Lower lobe of right lung (tissue), 2 donors: Measurements from ENCODE around the gene RSPH6A. TPM values are rescaled to one million over a fixed set of nuclear protein-coding genes. Genes with fewer than 3 reads are reported as not detected.
A peak's percentile ranks its signal among the peaks of the same experiment; 100 is the strongest.

Source experiments
- ATAC-seq, 2 donors: fragments of 200-7000 bp; cut with Tn5 transposase; one replicate each; pipeline ENCODE4 v1.9.1; 2020 to 2022; ENCODE audit warnings: mild to moderate bottlenecking in 2 of 2, moderate library complexity in 2 of 2
- DNase-seq: peaks from one replicate; pipeline ENCODE4 v3.0.0-alpha.2; 2020
- H3K27ac ChIP-seq: fragments of 200-600 bp; one replicate; pipeline ENCODE4 v1.8.0; 2022
- H3K27me3 ChIP-seq: fragments of 200-600 bp; one replicate; pipeline ENCODE4 v1.8.0; 2022; ENCODE audit warnings: low read depth
- H3K36me3 ChIP-seq: fragments of 200-600 bp; one replicate; pipeline ENCODE4 v1.8.0; 2022; ENCODE audit warnings: mild to moderate bottlenecking
- H3K4me1 ChIP-seq: fragments of 200-600 bp; one replicate; pipeline ENCODE4 v1.8.0; 2022
- H3K4me3 ChIP-seq: fragments of 200-600 bp; one replicate; pipeline ENCODE4 v1.8.0; 2022; ENCODE audit warnings: mild to moderate bottlenecking
- H3K9me3 ChIP-seq: fragments of 200-600 bp; one replicate; pipeline ENCODE4 v1.8.0; 2022
- CTCF ChIP-seq: fragments of 200-600 bp; IDR thresholded peaks from one replicate; pipeline ENCODE4 v1.8.0; 2022; ENCODE audit warnings: antibody characterized with exemption, mild to moderate bottlenecking
- intact Hi-C: fragments of 100-400 bp; cut with DNase I; formaldehyde crosslinking; loops from one replicate; pipeline ENCODE4 v1.11.0; 2022
- total RNA-seq: library from RNA; stranded (reverse); fragmentation: NEBNext Ultra II Directional; extraction: Animal tissue kit (Norgen Biotek cat#: 25700); gene quantifications from one replicate; pipeline ENCODE4 v1.2.1, GENCODE V29; 2021
- donor health status: DM: no; HTN: yes; CAD: no; lungs with severe emphysema.

The RSPH6A gene
- total RNA-seq, 1 donor from 2014 or later: 0.21 TPM

DNA sequence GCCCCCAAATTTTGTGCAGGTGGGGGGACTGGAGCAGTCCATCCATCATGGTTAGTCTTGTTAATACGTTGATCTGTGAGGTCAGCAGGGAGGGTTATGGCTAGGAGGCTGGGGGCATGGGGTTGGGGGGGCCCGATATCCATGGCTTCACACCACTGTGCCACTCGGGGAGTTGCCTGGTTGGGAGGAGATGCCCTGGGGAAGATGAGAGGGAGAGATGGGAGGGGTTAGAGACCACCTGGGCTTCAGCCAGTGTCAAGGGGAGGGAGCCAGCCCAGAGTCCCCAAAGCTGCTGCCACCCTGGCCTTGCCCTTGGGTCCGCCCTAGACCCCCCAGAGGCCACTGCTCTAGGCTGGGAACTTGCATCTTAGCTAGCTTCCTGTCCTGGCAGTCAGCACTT is 31.0 kb downstream of the RSPH6A start:
- peak overlapping the region; percentile 60 for H3K27ac ChIP-seq
- intact Hi-C loops: no loop called here
- H3K9me3 ChIP-seq: no peaks in the 10 kb centered on the region
- H3K4me1 ChIP-seq: peaks cover 28% of the 10 kb centered on the region
- ATAC-seq (no peak), DNase-seq (no peak)
- H3K4me3 ChIP-seq: no peak overlapping the region
- H3K36me3 ChIP-seq: peaks cover 39% of the 10 kb centered on the region
- H3K27me3 ChIP-seq: peaks cover 27% of the 10 kb centered on the region
- TF ChIP-seq CTCF: no peak

GRCh38 chr19:45782820-45783785 is 32.0 kb downstream of the RSPH6A start:
- Histone ChIP-seq H3K9me3 (no peaks in the 10 kb centered on the region), H3K4me3 (peak overlapping the region; percentile 55), H3K36me3 (peaks cover 34% of the 10 kb centered on the region), H3K27me3 (peaks cover 28% of the 10 kb centered on the region), H3K4me1 (peaks cover 34% of the 10 kb centered on the region), H3K27ac (peak overlapping the region; percentile 60)
- intact Hi-C loops: no loop called here
- DNase-seq: no peak
- TF ChIP-seq CTCF: no peak
- no peak for ATAC-seq

GRCh38 chr19:45782162-45782691 is 32.9 kb downstream of the RSPH6A start, which contains the start of gene DMPK:
Gene DMPK, minus strand, starts transcription at chr19:45782490. Its CDS starts 138 bp downstream, at chr19:45782352.
- DNase-seq: no peak
- peaks cover 34% of the 10 kb centered on the region for H3K4me1 ChIP-seq

DNA sequence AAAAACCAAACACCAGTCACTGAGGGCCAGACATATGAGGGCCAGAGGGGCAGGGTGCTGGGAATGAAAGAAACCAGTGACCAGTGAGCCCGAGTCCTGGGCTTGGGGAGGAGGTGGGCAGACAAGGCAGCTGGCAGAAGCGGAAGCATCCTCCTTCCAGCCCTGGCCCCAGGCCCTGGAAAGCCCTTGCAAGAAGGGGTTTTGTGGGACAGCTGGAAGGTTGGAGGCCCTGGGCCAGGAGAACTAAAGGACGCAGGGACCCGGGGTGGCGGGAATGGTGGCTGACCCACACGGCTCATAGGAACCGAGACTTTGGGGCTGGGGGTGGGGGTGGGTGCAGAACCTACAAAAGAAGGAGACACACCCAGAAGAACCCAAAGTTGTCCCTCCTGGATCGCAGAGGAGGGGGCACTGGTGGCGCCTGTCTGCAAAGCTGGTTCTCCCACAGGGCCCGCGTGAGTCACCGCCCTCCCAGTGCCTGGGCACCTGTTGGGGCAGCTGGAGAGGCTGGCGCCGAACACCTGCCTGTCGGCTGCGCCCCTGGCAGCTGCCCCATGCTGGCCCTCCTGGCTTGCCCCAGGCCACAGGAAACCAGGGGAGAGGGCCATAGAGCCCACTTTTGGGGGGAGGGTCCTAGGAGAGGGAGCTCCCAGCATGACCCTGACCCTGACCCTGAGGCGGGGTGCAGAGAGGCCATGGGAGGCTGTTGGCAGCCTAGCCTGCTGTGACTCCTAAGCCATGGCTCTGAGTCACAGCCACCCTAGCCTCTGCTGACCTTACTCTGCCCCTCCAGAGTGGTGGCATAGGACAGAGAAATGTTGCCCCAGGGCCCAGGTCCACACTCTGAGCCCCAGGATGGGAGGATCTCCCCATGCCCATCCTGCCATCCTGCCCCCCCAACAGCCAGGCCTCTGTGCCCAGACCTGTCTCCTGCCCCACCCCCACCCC is 33.6 kb downstream of the RSPH6A start:
- Histone ChIP-seq H3K27me3 (peaks cover 31% of the 10 kb centered on the region), H3K27ac (peak overlapping the region; percentile 60), H3K4me3 (peak overlapping the region; percentile 55), H3K4me1 (peaks cover 34% of the 10 kb centered on the region), H3K9me3 (no peaks in the 10 kb centered on the region), H3K36me3 (peaks cover 33% of the 10 kb centered on the region)
- no peak for TF ChIP-seq CTCF
- intact Hi-C loops: no loop called here
- ATAC-seq (peak in 1 of 2 donors; percentile 28), DNase-seq (no peak)

More at GRCh38 chr19:45782162-45782691, 32.9 kb downstream of the RSPH6A start, which contains the start of gene DMPK:
- no peak for TF ChIP-seq CTCF
- intact Hi-C loops: no loop called here
- Histone ChIP-seq H3K27ac (peak within 1 kb of the TSS; percentile 60), H3K36me3 (peaks cover 34% of the 10 kb centered on the region), H3K9me3 (no peaks in the 10 kb centered on the region), H3K27me3 (peaks cover 37% of the 10 kb centered on the region), H3K4me3 (peak within 1 kb of the TSS; percentile 55)
- peak in 1 of 2 donors; percentile 27 for ATAC-seq
